HG03469 (cell line): ENCODE results near the gene GUCY1A1.
"Not testable (repeated sequence)": the region's sequence is repeated elsewhere in the genome, so short reads cannot be mapped to it uniquely, and the experiment has no call there.

Experiments used
- ATAC-seq: cut with Tn5 transposase; IDR thresholded peaks from one replicate; pipeline ENCODE4 v1.9.1; 2021; ENCODE audit warnings: mild to moderate bottlenecking, moderate library complexity, moderate number of reproducible peaks; ENCODE audit not compliant: unreplicated experiment

Gene GUCY1A1, protein sequence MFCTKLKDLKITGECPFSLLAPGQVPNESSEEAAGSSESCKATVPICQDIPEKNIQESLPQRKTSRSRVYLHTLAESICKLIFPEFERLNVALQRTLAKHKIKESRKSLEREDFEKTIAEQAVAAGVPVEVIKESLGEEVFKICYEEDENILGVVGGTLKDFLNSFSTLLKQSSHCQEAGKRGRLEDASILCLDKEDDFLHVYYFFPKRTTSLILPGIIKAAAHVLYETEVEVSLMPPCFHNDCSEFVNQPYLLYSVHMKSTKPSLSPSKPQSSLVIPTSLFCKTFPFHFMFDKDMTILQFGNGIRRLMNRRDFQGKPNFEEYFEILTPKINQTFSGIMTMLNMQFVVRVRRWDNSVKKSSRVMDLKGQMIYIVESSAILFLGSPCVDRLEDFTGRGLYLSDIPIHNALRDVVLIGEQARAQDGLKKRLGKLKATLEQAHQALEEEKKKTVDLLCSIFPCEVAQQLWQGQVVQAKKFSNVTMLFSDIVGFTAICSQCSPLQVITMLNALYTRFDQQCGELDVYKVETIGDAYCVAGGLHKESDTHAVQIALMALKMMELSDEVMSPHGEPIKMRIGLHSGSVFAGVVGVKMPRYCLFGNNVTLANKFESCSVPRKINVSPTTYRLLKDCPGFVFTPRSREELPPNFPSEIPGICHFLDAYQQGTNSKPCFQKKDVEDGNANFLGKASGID

DNA sequence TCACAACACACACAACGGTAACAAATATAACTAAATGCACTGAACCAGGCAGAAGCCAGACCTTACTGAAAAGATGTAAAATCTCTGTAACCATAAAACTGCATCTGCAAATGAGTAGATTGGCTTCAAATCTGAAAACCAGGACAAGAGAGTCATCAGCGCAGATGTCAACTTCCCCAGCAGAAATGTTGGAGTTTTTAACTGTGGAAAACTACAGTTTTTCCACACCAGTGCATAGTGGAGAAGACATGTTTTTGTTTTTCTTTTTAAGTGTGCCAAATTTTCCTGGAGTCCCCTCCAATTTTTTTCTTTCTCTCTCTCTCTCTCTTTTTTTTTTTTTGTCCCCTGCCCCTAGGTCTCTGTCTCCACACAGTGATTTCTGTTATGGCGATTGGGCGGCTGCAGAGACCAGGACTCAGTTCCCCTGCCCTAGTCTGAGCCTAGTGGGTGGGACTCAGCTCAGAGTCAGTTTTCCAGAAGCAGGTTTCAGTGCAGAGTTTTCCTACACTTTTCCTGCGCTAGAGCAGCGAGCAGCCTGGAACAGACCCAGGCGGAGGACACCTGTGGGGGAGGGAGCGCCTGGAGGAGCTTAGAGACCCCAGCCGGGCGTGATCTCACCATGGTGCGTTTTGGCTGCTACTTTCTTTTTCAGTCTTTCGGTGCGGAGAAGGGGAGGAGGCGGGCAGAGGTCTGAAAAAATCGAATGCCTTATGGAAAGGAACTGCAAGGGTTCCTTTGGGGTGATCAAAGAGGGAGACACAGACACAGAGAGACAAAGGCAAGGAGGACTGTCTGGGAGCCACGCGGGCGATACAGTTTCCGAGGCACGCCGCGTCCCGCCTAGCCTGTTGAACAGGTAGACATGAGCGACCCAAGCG lies at the start of gene GUCY1A1:
Gene GUCY1A1 (plus strand): TSS at position 505 of the 878 bp plus-strand sequence. CDS start 30,020 bp downstream, outside the sequence.
- no peak for ATAC-seq

DNA sequence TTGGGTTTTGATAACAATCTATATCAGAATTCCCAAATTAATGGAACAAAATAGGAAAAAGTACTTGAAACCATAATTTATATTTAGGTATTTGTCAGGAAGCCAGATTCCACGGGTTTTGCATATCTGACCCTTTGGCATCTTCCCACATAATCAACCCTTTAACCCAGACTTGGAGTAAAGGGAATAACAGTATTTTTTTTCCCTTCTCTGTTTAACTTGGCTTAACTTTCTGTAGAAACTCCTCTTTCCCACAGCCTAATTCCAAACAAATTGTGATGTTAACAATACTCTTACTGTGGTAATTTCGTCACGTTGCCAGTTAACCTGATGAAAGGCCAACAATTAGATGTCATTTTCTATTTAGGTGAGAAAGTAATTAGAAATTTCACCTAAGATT lies 49.4 kb upstream of the GUCY1A1 start:
- ATAC-seq, result no peak

DNA sequence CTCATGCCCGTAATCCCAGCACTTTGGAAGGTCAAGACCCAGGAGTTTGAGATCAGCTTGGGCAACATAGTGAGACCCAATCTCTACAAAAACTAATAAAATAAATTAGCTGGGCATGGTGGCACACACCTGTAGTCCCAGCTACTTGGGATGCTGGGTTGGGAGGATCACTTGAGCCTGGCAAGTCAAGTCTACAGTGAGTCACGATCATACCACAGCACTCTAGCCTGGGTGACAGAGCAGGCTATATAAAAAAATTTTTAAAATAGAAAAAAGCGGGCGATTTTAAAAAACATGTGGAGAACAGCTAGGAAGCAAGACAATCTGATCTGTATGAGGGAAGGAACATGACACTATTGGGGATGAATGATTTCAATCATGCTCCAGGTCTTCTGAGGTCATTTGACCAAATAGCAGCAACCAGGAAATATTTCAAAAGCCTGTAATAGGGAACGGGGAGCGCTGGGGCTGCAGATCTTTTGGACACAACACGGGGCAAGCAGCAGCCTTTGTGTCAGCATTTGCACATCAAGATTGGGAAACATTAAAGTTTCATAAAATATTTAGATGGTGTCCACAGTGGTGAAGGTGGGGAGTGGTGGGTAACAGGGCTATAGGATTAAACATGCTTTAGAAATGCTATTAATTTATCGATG lies 48.3 kb upstream of the GUCY1A1 start:
- ATAC-seq, result no peak

DNA sequence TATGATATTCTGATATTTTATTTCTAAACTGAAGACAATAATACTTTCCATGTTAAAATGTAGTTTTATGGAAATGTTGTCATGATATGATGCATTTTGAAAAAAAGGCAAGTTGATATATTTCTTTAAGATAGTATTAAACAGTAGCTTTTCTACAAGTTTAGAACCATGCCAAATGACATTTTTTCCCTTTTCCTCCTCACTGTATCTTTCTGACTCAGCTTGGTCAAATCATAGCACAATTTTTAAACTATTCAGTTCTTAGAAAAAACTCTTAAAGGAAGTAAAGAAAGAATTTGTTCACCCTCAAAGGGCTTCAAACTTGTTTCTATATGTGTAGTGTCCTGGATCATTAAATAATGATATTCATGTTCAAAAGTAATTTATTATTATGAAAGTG lies 46.0 kb upstream of the GUCY1A1 start:
- no peak for ATAC-seq

DNA sequence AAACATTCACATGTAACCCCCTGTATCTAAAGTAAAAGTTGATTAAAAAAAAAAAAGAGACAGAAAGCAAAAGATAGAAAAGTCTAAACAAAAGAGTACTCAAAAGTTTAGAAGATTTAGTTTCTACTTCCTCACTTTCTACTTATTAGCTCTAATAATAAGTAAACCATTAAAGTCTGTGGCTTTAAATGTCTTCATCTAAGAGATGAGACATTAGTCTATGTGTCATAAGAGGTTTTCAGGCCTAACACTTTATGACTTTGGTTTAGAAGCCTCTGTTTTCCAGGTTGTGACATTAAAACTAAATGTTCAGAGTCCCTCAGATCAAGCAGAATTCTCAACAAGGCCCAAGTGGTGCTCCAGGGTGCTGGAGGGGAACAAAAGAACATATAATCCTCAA lies 42.2 kb upstream of the GUCY1A1 start:
- ATAC-seq, result peak; percentile 92

DNA sequence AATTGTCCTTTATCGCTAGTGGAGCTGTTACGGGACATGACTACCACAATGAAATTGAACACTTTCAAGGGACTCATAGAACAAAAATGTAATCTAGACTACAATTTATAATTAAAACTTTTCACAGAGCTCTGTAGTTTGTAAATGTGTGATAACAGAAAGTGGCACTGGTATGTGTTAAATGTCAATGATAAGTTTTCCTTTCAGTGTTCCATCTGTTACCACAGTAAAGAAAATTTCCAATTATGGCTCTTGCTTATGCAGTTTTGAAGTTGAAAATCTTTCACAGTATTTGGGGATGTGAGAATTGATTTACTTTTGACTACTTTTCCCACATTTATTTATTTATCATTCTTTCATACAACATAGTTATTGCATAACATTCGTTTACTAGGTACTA lies 40.1 kb upstream of the GUCY1A1 start:
- no peak for ATAC-seq

DNA sequence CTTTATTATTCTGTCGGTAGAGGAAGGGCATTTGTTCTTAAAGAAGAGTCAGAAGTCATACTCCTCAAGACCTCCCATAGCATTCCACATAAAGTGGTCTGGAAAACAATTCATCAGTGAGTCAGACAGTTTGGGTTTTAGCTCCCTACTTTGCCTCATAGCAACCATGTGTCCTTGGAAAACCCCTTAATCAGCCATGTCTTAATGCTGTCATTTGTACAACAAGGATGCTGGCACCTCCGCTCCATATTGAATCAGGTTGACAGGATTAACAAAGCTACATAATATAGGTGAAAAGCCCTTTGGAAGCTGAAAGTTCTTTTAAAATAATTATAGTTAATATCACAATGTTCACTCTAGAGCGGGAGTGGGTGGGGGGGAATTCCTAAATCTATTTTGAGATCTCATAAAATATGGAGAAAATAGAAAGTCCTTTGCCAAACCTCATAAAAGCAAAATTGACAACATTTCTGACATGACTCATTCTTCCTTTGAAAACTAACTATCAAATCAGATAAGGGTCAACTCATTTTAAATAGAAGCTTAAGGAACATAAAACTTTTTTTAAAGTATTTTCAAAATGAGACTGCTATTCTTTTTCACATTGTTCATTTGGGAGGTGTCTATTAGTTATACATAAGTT lies 37.3 kb upstream of the GUCY1A1 start:
- ATAC-seq, result no peak

DNA sequence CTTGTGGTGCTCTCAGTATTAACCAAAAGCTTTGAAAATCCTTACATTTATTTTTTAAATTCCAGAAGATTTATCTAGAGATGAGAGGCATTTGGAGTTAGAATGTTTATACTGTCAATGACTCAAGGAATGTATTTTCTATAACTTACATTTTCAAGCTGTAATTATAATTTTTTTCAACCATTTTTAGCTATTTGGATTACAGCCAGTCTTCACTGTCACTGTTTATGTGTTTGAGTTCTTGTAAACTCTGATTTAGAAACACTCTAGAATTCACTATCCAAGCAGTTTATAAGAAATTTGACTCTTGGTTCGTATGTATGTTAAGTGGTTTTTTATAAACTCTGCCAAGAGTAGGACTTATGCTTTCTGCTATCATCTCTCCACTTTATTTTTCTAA lies 36.7 kb upstream of the GUCY1A1 start:
- ATAC-seq, result no peak

DNA sequence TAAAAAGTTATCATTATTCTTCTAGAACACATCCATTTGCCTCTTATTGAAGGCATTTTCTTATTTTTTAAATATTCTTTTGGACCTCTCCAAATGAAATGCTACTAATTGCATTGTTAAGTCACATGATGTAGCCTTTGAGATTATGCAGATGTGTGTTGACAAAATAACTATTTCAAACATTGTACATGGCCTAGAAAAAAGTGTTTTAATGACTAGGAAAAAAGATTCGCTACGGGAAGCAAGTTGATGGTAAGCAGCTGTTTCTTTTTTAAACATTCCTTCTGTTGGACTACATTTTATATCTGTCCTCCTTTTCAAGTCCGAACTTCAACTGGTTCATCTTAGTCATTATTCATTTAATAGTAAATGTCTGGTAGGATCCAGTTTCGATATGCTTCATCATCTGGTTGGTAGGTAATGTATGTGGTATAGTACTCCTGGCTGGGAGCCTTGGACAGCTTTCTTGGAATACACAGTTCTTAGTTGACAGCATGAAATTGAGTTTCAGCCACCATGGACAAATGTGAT lies 34.3 kb upstream of the GUCY1A1 start:
- ATAC-seq, result no peak

DNA sequence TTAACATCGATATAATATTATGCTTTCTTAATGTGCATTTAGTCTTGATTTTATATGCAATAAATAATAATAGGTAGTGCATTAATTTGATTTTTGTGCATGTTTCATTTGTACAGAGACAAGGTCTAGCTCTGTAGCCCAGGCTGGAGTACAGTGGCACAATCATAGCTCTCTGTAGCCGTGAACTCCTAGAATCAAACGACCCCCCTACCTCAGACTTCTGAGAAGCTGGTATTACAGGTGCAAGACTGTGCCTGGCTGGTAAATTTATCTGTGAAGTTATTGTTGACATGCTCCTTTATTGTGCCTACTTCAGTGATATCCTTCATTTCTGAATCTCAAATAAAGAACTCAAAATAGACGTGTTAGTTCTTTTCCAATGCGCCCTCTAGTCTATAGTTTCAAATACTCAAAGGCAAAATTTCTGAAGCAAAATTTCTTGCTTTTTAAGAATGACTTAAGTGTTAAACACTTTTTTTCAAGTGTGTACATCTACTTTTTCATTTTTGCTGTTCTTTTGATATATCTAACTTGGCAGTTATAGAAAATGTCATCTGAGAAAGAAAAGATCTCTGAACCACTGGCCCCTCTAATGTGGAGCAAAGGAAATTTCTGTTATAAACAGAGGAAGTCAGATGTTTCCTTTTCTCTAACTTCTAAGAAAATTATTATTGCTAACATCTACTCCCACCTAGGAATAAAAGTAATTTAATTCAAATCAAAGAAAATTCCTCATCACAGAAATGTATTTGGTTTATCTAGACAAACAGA lies 28.3 kb upstream of the GUCY1A1 start:
- no peak for ATAC-seq

DNA sequence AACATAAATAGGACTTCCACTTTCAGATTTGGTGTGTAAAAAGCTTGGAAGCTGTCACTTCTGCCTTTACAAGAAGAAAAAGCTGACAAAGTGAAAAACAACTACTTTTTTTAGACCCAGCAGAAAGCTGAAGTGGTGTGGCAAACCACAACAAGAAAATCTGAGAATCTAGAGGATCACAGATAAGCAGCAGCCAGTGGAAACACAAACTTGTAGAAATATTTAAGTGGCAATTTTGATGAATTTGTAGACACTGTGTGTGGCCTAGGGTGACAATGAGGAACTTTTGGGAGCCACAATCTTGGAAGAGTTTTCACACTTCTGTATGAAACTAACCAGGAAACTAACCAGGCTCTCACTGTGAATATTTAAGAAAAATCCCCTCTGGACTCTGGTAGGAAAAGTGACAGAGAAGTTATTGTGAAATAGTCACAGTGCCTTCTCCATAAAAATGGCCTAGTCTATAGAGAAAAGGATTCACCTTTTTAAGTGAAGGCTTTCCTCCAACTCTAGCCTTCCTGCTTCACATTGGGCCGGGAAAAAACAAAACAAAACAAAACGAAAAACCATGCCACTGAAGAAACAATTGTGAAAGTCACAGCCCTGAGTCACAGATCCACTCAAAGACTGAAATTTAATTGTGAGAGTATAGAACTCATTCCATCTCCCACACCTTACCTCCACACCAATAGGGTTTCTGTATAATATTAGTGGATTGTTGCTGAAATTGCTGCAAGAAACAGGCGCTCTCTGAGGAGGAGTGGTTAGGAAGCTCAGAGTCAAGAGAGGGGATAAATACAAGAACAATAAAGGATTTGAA lies 26.7 kb upstream of the GUCY1A1 start:
- ATAC-seq, result peak; percentile 86

DNA sequence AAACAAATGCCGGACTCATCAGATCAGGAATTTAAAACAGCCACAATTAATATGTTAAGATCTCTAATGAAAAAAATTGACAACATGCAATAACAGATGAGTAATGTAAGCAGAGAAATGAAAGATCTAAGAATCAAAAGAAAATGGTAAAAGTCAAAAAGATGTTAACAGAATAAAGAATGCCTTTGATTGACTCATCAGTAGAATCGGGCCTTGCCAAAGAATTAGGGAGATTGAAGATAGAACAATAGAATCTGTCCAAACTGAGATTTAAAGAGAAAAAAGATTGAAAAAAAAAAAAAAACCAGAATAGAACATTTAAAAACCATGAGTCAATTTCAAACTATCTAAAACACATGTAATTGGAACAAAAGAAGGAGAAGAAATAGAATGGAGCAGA lies 25.9 kb upstream of the GUCY1A1 start:
- ATAC-seq, result no peak

DNA sequence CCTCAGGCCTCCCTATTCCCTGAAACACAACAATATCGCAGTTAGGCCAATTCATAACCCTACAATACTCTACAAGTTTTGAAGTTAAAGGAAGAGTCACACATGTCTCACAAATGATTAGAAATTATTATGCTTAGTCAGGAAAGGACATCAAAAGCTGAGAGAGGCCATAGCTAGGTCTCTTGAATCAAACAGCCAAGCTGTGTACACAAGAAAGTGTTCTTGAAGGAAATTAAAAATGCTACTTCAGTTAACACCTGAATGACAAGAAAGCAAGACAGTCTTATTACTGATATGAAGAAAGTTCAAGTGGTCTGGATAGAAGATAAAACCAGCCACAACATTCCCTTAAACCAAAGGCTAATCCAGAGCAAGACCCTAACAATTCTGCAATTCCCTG lies 23.6 kb upstream of the GUCY1A1 start:
- ATAC-seq, result no peak

DNA sequence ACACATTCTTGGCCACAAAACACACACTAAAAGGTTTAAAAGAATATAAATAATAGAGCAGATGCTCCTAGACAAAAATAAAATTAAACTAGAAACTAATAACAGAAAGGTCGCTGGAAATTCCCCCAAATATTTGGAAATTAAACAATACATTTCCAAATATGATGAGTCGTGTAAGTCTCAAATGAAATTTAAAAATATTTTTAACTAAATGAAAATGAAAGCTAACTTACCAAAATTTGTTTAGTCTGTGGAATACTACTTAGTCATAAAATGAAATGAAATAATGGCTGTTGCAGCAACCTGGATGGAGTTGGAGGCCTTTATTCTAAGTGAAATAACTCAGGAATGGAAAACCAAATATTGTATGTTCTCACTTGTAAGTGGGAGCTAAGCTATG lies 20.6 kb upstream of the GUCY1A1 start:
- no peak for ATAC-seq

DNA sequence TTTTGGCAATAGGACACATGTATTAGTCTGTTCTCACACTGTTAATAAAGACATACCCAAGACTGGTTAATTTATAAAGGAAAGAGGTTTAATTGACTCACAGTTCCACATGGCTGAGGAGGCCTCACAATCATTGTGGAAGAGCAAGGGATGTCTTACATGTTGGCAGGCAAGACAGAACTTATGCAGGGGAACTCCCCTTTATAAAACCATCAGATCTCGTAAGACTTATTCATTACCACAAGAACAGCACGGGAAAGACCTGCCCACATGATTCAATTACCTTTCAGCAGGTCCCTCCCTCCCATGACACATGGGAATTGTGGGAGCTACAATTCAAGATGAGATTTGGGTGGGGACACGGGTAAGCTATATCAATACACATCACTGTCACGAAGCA lies 15.9 kb upstream of the GUCY1A1 start:
- not testable (repeated sequence) for ATAC-seq

DNA sequence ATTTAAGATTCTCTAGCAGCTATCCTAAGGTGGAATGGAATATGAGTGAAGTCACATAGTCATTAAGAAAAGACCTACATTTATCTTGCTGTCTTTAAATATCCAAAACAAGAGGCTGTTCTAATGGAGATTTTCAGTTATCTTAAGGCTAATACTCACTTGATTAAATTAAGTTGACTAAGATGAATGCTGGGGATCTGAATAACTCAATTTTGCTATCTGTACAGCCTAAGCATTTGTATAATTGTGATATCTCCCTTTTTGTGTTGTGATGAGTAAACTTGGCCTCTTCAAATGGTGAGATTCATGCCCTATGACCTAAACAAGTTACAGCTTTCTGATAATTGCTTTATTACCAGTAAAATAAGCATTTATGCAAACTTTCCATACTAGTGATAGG lies 13.6 kb upstream of the GUCY1A1 start:
- ATAC-seq, result no peak

DNA sequence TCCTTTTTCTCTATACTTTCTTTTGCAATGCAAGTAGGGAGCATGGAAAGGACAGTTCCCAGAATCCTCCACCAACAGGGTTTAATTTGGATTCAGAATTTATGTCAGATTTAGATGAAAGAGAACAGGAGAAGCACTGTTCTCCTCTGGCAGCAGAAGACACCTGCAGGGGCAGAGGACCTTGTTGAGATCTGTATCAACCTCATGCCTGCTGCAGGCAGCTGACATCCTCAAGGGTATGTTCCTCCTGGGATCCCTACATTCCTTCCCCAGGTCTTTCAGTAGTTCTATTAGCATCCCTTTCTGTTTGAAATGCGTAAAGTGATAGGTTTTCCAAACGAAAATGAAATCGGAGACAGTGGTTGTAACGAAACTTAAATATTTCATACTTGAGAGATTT lies 10.6 kb upstream of the GUCY1A1 start:
- no peak for ATAC-seq

DNA sequence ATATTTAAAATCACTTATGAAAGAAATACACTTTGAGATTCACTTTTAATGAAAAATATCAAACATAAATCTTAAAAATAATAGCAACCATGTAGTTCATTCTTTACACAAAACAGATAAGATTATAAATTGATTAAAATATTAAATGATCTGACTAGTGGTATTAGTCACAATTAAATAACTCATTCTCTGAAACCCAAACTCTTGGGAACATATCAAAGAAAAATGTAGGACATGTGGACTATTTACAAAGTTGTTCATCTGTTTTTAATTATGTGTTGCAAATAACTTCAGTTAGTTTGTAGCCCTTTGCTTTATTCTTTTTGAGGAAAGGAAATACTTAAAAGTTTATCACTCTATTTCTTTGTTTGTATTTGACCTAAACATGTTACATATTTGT lies 9.5 kb upstream of the GUCY1A1 start:
- ATAC-seq, result no peak
